Neural cell (in vitro differentiated cells): Measurements from ENCODE around the gene HCLS1. TPM values are rescaled to one million over a fixed set of nuclear protein-coding genes. Genes with fewer than 3 reads are reported as not detected.

Source experiments
- H2AFZ ChIP-seq: fragments of 200-600, 300-800 bp; sonication (generic), shearing (Covaris generic); 2 replicates; pipeline ENCODE4 v1.6.0; 2014; ENCODE audit warnings: low read depth, mild to moderate bottlenecking, antibody characterized with exemption, low read length, moderate library complexity
- H3F3A ChIP-seq: fragments of 200-600 bp; shearing (Covaris generic); 2 replicates; pipeline ENCODE4 v1.6.1; 2016; ENCODE audit warnings: mild to moderate bottlenecking, moderate library complexity, mixed read lengths, antibody characterized with exemption, low read length; ENCODE audit not compliant: insufficient read depth, poor library complexity, severe bottlenecking
- H3K27ac ChIP-seq: fragments of 200-600, 300-800 bp; sonication (generic), shearing (Covaris generic); 2 replicates; pipeline ENCODE4 v1.5.1; 2014; ENCODE audit warnings: mild to moderate bottlenecking, low read length, moderate library complexity
- H3K27me3 ChIP-seq: fragments of 300-800, 200-600 bp; sonication (generic), shearing (Covaris generic); 2 replicates; pipeline ENCODE4 v1.6.0; 2014; ENCODE audit warnings: mild to moderate bottlenecking, low read depth, low read length, moderate library complexity; ENCODE audit not compliant: insufficient read depth
- H3K36me3 ChIP-seq: fragments of 300-800, 200-600 bp; sonication (generic), shearing (Covaris generic); 2 replicates; pipeline ENCODE4 v1.5.1; 2014; ENCODE audit warnings: mild to moderate bottlenecking, antibody characterized with exemption, low read length, moderate library complexity; ENCODE audit not compliant: insufficient read depth
- H3K4me2 ChIP-seq: fragments of 300-800, 200-600 bp; sonication (generic), shearing (Covaris generic); 2 replicates; pipeline ENCODE4 v1.6.0; 2014; ENCODE audit warnings: mild to moderate bottlenecking, low read length
- H3K4me3 ChIP-seq: fragments of 300-800, 200-600 bp; sonication (generic), shearing (Covaris generic); 2 replicates; pipeline ENCODE4 v1.5.1; 2014; ENCODE audit warnings: mild to moderate bottlenecking, low read length, moderate library complexity
- H3K79me2 ChIP-seq: fragments of 200-600 bp; shearing (Covaris generic); replicated peaks from 2 replicates; pipeline ENCODE4 v1.6.0; 2014; ENCODE audit warnings: mild to moderate bottlenecking, low read length, moderate library complexity; ENCODE audit not compliant: insufficient read depth
- H3K9ac ChIP-seq: fragments of 300-800, 200-600 bp; sonication (generic), shearing (Covaris generic); 2 replicates; pipeline ENCODE4 v1.6.1; 2016; ENCODE audit warnings: mild to moderate bottlenecking, low read length, mixed read lengths
- H3K9me2 ChIP-seq: fragments of 200-600 bp; shearing (Covaris generic); 2 replicates; pipeline ENCODE4 v1.6.1; 2016; ENCODE audit warnings: mild to moderate bottlenecking, low read length, mixed read lengths; ENCODE audit not compliant: insufficient read depth
- H3K9me3 ChIP-seq: fragments of 200-600, 300-800 bp; sonication (generic), shearing (Covaris generic); 2 replicates; pipeline ENCODE4 v1.6.1; 2016; ENCODE audit warnings: mild to moderate bottlenecking, mixed run types, low read length, moderate library complexity, mixed read lengths
- H4K20me1 ChIP-seq: fragments of 200-600 bp; shearing (Covaris generic); 2 replicates; pipeline ENCODE4 v1.6.1; 2016; ENCODE audit warnings: mild to moderate bottlenecking, mixed run types; ENCODE audit not compliant: insufficient read depth
- EP300 ChIP-seq: fragments of 450-650 bp; conservative IDR thresholded peaks from 2 replicates; pipeline ENCODE4 v1.6.1; 2014; ENCODE audit warnings: antibody characterized with exemption, mild to moderate bottlenecking, moderate library complexity; ENCODE audit not compliant: poor library complexity, severe bottlenecking
- EZH2 ChIP-seq: fragments of 200-600, 300-800 bp; shearing (Covaris generic), sonication (generic); IDR thresholded peaks from 2 replicates; pipeline ENCODE4 v1.6.1; 2014; ENCODE audit warnings: antibody characterized with exemption, low read length, borderline replicate concordance, mild to moderate bottlenecking; ENCODE audit not compliant: insufficient read depth, poor library complexity, severe bottlenecking
- MXI1 ChIP-seq: fragments of 450-650 bp; conservative IDR thresholded peaks from 2 replicates; pipeline ENCODE4 v1.6.1; 2014; ENCODE audit warnings: antibody characterized with exemption, mild to moderate bottlenecking; ENCODE audit not compliant: poor library complexity, severe bottlenecking
- POLR2AphosphoS5 ChIP-seq: IDR thresholded peaks from 2 replicates; pipeline ENCODE4 v1.6.1; 2012
- RAD21 ChIP-seq: fragments of 450-650 bp; conservative IDR thresholded peaks from 2 replicates; pipeline ENCODE4 v1.6.1; 2014; ENCODE audit warnings: antibody characterized with exemption, mild to moderate bottlenecking, moderate library complexity
- SMC3 ChIP-seq: fragments of 450-650 bp; conservative IDR thresholded peaks from 2 replicates; pipeline ENCODE4 v1.6.1; 2014; ENCODE audit warnings: antibody characterized with exemption, mild to moderate bottlenecking, moderate library complexity; ENCODE audit not compliant: poor library complexity
- TAF1 ChIP-seq: IDR thresholded peaks from 2 replicates; pipeline ENCODE4 v1.6.1; 2012; ENCODE audit warnings: low read depth
- polyA plus RNA-seq: library from polyadenylated mRNA; depleted of rRNA; stranded (reverse); fragments of >200 nt; gene quantifications from 2 replicates; pipeline ENCODE4 v1.2.3, GENCODE V29; 2014
- TF ChIP-seq, protein P1 (sequence below): fragments of 450-650 bp; IDR thresholded peaks from 2 replicates; pipeline ENCODE4 v1.5.1; 2014; ENCODE audit warnings: antibody characterized with exemption, mild to moderate bottlenecking, moderate library complexity; ENCODE audit not compliant: poor library complexity, severe bottlenecking
- TF ChIP-seq, protein P2 (sequence below): IDR thresholded peaks from 2 replicates; pipeline ENCODE4 v1.6.1; 2012; ENCODE audit warnings: borderline replicate concordance

HCLS1 gene
- polyA plus RNA-seq, 1 donor from 2014 or later, result 0.25 TPM

DNA sequence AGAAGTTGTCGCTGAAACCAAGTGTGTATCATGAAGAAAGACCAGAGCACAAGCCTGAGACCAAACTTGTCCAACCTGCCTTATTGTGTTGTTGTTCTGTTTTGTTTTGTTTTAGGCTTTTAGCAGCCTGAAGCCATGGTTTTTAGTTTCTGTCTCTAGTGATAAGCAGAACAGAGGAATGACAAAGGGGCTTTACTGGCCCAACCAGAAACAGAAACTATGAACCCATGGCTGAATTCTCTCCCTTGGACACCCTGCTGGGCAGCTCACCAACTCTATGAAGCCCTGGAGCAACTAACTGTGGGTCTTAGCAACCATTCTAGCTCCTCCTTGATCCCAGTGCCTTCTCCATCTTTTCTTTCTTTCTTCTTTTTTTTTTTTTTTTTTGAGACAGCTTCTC, 30.3 kb downstream of the HCLS1 start:
- no peak overlapping the region for H3K4me3 ChIP-seq
- no peak overlapping the region for H3K27ac ChIP-seq
- no peaks in the 10 kb centered on the region for H3K27me3 ChIP-seq
- no peak overlapping the region for H3K4me2 ChIP-seq
- no peaks in the 10 kb centered on the region for H4K20me1 ChIP-seq
- H3K79me2 ChIP-seq, result no peaks in the 10 kb centered on the region
- no peak overlapping the region for H2AFZ ChIP-seq
- H3F3A ChIP-seq, result no peaks in the 10 kb centered on the region
- no peaks in the 10 kb centered on the region for H3K9me2 ChIP-seq
- H3K9me3 ChIP-seq, result no peaks in the 10 kb centered on the region
- TF ChIP-seq, protein P1, sequence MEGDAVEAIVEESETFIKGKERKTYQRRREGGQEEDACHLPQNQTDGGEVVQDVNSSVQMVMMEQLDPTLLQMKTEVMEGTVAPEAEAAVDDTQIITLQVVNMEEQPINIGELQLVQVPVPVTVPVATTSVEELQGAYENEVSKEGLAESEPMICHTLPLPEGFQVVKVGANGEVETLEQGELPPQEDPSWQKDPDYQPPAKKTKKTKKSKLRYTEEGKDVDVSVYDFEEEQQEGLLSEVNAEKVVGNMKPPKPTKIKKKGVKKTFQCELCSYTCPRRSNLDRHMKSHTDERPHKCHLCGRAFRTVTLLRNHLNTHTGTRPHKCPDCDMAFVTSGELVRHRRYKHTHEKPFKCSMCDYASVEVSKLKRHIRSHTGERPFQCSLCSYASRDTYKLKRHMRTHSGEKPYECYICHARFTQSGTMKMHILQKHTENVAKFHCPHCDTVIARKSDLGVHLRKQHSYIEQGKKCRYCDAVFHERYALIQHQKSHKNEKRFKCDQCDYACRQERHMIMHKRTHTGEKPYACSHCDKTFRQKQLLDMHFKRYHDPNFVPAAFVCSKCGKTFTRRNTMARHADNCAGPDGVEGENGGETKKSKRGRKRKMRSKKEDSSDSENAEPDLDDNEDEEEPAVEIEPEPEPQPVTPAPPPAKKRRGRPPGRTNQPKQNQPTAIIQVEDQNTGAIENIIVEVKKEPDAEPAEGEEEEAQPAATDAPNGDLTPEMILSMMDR, result no peak
- TF ChIP-seq EZH2 (no peak), TAF1 (no peak), POLR2AphosphoS5 (no peak), EP300 (no peak), MXI1 (no peak), SMC3 (no peak), RAD21 (no peak)
- TF ChIP-seq, protein P2, sequence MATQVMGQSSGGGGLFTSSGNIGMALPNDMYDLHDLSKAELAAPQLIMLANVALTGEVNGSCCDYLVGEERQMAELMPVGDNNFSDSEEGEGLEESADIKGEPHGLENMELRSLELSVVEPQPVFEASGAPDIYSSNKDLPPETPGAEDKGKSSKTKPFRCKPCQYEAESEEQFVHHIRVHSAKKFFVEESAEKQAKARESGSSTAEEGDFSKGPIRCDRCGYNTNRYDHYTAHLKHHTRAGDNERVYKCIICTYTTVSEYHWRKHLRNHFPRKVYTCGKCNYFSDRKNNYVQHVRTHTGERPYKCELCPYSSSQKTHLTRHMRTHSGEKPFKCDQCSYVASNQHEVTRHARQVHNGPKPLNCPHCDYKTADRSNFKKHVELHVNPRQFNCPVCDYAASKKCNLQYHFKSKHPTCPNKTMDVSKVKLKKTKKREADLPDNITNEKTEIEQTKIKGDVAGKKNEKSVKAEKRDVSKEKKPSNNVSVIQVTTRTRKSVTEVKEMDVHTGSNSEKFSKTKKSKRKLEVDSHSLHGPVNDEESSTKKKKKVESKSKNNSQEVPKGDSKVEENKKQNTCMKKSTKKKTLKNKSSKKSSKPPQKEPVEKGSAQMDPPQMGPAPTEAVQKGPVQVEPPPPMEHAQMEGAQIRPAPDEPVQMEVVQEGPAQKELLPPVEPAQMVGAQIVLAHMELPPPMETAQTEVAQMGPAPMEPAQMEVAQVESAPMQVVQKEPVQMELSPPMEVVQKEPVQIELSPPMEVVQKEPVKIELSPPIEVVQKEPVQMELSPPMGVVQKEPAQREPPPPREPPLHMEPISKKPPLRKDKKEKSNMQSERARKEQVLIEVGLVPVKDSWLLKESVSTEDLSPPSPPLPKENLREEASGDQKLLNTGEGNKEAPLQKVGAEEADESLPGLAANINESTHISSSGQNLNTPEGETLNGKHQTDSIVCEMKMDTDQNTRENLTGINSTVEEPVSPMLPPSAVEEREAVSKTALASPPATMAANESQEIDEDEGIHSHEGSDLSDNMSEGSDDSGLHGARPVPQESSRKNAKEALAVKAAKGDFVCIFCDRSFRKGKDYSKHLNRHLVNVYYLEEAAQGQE, result no peak
- H3K9ac ChIP-seq, result no peak overlapping the region
- no peaks in the 10 kb centered on the region for H3K36me3 ChIP-seq

DNA sequence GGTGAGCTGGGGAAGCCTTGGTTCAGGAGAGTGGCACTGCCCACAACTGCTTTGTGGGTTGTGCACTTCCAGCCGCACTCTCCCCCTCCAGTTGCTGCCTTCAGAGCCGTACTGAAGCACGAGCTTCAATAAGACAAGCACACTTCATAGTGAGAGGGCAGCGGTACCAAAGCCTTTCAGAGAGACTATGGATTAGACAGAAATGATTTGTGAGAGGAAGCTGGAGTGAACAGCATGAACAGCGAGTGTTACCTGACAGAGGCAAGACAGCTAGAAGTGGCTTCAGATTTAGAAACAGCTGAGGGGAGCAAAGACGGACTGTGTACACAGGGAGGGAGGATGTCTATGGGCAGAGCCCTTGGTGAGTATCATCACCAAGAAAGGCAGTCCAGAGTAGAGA, 31.1 kb downstream of the HCLS1 start:
- H3K9me3 ChIP-seq, result no peaks in the 10 kb centered on the region
- H3K9ac ChIP-seq, result no peak overlapping the region
- no peak overlapping the region for H3K4me3 ChIP-seq
- no peaks in the 10 kb centered on the region for H3F3A ChIP-seq
- no peak overlapping the region for H3K27ac ChIP-seq
- no peak overlapping the region for H3K4me2 ChIP-seq
- H3K79me2 ChIP-seq, result no peaks in the 10 kb centered on the region
- H4K20me1 ChIP-seq, result no peaks in the 10 kb centered on the region
- TF ChIP-seq EP300 (no peak), POLR2AphosphoS5 (no peak), SMC3 (no peak), MXI1 (no peak), EZH2 (no peak), RAD21 (no peak), TAF1 (no peak)
- TF ChIP-seq, protein P2, result no peak
- TF ChIP-seq, protein P1, result no peak
- H2AFZ ChIP-seq, result no peak overlapping the region
- no peaks in the 10 kb centered on the region for H3K9me2 ChIP-seq
- H3K27me3 ChIP-seq, result no peaks in the 10 kb centered on the region
- no peaks in the 10 kb centered on the region for H3K36me3 ChIP-seq
